Measurements from ENCODE around the gene VTCN1.
"Not testable (repeated sequence)": the region's sequence is repeated elsewhere in the genome, so short reads cannot be mapped to it uniquely, and the experiment has no call there.

The VTCN1 gene

DNA sequence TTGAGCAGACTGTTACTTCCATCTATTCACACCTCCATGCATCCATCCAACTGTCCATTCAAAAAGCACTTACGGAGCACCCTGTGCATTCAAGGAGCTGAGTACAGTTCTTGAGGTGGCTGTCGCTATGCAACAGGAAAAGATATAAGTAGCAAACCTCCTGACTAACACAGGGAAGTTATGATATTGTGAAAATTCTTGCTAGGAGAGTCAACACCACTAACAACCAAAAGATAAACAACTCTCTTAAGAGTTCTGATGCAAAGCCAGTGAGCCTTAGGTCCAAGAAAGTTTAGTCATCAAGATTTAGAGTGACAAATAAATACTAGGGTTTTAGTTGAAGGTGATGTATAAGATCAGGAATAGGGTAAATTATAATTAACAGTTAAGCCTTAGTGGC is 44.7 kb downstream of the VTCN1 start:
- no peaks in the 10 kb centered on the region for H3K27me3 ChIP-seq (ENCODE audit: low read depth, low read length)

DNA sequence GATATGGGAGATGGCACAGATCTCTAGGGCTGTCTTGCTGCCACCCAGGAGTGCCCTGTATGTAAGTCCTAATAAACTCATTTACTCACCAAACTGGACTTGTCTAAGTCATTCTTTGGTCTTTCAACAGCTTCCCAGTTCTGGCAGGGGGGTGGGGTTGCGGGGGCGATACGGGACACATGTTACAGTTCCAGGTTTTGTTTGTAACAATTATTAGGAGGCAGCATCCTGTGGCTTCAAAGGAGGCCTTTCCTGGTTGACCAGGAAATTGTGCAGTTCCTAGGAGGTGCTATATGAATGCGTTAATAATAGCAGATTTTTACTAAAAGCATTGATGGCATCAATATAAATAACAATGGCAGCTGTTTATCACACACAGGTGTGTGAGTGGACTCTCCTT is 46.5 kb downstream of the VTCN1 start:
- no peaks in the 10 kb centered on the region for H3K27me3 ChIP-seq (ENCODE audit: low read depth, low read length)
- H3K36me3 ChIP-seq (ENCODE audit: control insufficient read depth in 1 of 2, insufficient read depth in 2 of 2, low read length in 2 of 2), result no peaks in the 10 kb centered on the region
- no peaks in the 10 kb centered on the region for H3K9me3 ChIP-seq (ENCODE audit: control insufficient read depth in 1 of 2, low read length in 2 of 2)
- H3K27ac ChIP-seq (ENCODE audit: low read length), result no peak overlapping the region
- no peak overlapping the region for H3K4me3 ChIP-seq (ENCODE audit: low read depth in 1 of 2, low read length in 2 of 2)
- no peaks in the 10 kb centered on the region for H3K4me1 ChIP-seq (ENCODE audit: control insufficient read depth in 1 of 2, insufficient read depth in 2 of 2, low read length in 2 of 2)

More for the DNA sequence above, 44.7 kb downstream of the VTCN1 start:
- Histone ChIP-seq H3K4me3 (ENCODE audit: low read depth in 1 of 2, low read length in 2 of 2) (no peak overlapping the region), H3K36me3 (ENCODE audit: control insufficient read depth in 1 of 2, insufficient read depth in 2 of 2, low read length in 2 of 2) (no peaks in the 10 kb centered on the region), H3K4me1 (ENCODE audit: control insufficient read depth in 1 of 2, insufficient read depth in 2 of 2, low read length in 2 of 2) (no peaks in the 10 kb centered on the region), H3K9me3 (ENCODE audit: control insufficient read depth in 1 of 2, low read length in 2 of 2) (no peaks in the 10 kb centered on the region), H3K27ac (ENCODE audit: low read length) (no peak overlapping the region)

DNA sequence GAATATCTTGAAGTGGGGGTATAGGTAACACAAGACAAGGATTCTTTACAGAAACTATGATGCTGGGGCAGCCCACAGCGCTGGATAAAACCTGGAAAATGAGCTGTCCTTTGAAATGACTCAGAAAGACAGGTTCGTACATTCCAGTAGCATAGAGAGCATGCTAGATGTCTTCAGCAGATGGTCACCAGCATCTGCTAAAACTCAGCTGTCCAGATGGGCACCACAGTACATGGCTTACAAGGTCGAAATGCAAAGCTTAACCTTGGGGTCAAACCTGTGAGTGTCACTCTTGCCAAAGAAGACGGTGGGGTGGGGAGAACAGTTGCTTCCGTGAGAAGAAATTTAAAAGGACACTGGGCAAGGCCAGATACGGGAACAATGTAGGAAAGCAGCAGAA is 47.9 kb downstream of the VTCN1 start:
- Histone ChIP-seq H3K27ac (ENCODE audit: low read length) (no peak overlapping the region), H3K36me3 (ENCODE audit: control insufficient read depth in 1 of 2, insufficient read depth in 2 of 2, low read length in 2 of 2) (no peaks in the 10 kb centered on the region), H3K27me3 (ENCODE audit: low read depth, low read length) (no peaks in the 10 kb centered on the region), H3K4me1 (ENCODE audit: control insufficient read depth in 1 of 2, insufficient read depth in 2 of 2, low read length in 2 of 2) (no peaks in the 10 kb centered on the region), H3K9me3 (ENCODE audit: control insufficient read depth in 1 of 2, low read length in 2 of 2) (no peaks in the 10 kb centered on the region), H3K4me3 (ENCODE audit: low read depth in 1 of 2, low read length in 2 of 2) (no peak overlapping the region)

DNA sequence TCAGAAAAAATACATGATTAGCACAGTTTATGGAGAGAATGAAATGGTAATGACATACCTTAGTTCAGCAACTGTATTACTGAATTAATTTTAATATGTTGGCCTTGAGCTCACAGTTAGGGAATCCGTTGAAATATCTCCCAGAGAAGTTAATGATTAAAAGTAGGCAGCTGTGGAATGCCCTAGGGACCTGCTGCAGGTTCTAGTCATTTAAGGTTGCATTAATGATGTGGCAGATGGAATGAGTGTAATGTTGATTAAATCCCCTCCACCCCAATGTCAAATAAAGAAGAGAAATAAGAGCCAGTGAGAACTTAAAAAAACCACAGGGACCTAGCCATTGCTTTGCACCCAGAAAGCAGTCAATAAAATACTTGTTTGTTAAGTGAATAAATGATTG is 48.8 kb downstream of the VTCN1 start:
- Histone ChIP-seq H3K4me1 (ENCODE audit: control insufficient read depth in 1 of 2, insufficient read depth in 2 of 2, low read length in 2 of 2) (no peaks in the 10 kb centered on the region), H3K27me3 (ENCODE audit: low read depth, low read length) (no peaks in the 10 kb centered on the region), H3K4me3 (ENCODE audit: low read depth in 1 of 2, low read length in 2 of 2) (no peak overlapping the region), H3K27ac (ENCODE audit: low read length) (no peak overlapping the region), H3K9me3 (ENCODE audit: control insufficient read depth in 1 of 2, low read length in 2 of 2) (no peaks in the 10 kb centered on the region), H3K36me3 (ENCODE audit: control insufficient read depth in 1 of 2, insufficient read depth in 2 of 2, low read length in 2 of 2) (no peaks in the 10 kb centered on the region)

DNA sequence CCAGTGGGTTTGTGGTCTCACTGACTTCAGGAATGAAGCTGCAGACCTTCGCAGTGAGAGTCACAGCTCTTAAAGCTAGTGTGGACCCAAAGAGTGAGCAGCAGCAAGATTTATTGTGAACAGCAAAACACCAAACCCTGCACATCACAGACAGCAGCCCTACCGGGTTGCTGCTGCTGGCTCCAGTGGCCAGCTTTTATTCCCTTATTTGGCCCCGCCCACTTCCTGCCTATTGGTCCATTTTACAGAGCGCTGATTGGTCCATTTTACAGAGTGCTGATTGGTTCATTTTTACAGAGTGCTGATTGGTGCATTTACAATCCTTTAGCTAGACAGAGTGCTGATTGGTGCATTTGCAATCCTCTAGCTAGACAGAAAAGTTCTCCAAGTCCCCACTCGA is 59.4 kb downstream of the VTCN1 start:
- not testable (repeated sequence) for H3K27ac ChIP-seq (ENCODE audit: low read length); H3K4me3 ChIP-seq (ENCODE audit: low read depth in 1 of 2, low read length in 2 of 2); H3K36me3 ChIP-seq (ENCODE audit: control insufficient read depth in 1 of 2, insufficient read depth in 2 of 2, low read length in 2 of 2); H3K9me3 ChIP-seq (ENCODE audit: control insufficient read depth in 1 of 2, low read length in 2 of 2); H3K27me3 ChIP-seq (ENCODE audit: low read depth, low read length); H3K4me1 ChIP-seq (ENCODE audit: control insufficient read depth in 1 of 2, insufficient read depth in 2 of 2, low read length in 2 of 2)

DNA sequence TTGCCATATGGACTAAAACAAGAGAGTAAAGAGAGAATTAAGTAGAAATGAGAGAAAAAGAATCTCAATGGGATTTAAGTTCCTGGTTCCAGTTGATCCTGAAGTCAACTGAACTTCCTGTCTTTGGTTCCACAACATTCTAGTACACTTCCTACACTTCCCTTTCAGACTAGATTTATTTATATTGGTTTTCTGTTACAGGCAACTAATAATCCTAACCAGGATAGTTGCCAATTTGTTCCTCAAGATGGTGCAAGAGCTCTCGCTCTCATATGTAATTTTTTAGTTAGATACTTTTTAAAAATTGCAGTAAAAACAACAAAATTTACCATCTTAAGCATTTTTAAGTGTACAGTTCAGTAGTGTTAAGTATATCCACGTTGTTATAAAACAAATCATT is 60.4 kb downstream of the VTCN1 start:
- Histone ChIP-seq H3K9me3 (ENCODE audit: control insufficient read depth in 1 of 2, low read length in 2 of 2) (no peaks in the 10 kb centered on the region), H3K27me3 (ENCODE audit: low read depth, low read length) (no peaks in the 10 kb centered on the region), H3K36me3 (ENCODE audit: control insufficient read depth in 1 of 2, insufficient read depth in 2 of 2, low read length in 2 of 2) (no peaks in the 10 kb centered on the region), H3K27ac (ENCODE audit: low read length) (no peak overlapping the region), H3K4me3 (ENCODE audit: low read depth in 1 of 2, low read length in 2 of 2) (no peak overlapping the region), H3K4me1 (ENCODE audit: control insufficient read depth in 1 of 2, insufficient read depth in 2 of 2, low read length in 2 of 2) (no peaks in the 10 kb centered on the region)

DNA sequence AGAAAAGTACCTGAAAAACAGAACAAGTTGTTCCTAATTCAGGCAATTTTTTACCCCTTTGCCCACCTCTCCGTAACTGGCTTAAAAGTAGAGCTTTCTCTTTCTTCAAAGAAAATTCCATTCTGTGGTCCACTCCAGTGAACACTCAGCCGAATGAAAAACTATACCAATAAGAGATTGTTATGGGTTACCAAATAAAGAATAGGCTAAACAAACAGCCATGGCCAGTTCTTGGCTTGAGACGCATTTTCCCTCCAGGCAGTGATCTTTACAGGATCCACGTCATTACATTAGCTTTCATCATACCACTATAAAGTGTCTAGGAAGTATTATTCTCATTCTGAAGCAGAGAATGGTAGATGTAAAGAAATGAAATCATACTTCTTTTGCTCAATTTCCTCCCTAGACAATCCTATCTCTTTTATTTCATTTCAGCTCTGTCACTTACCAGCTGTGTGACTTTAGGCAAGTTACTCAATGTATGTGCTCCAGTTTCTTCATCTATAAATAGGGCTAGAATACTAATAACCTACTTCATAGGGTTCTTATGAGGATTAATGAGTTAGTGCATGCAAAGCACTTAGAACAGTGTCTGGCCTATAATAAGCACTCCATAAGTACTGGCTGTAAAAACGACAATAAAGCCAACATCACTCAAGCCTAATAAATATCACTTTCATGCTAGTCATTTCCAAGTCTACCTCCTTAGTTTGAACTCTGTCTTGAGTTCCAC is 62.7 kb downstream of the VTCN1 start:
- no peak overlapping the region for H3K27ac ChIP-seq (ENCODE audit: low read length)
- H3K9me3 ChIP-seq (ENCODE audit: control insufficient read depth in 1 of 2, low read length in 2 of 2), result no peaks in the 10 kb centered on the region
- no peaks in the 10 kb centered on the region for H3K27me3 ChIP-seq (ENCODE audit: low read depth, low read length)
- no peaks in the 10 kb centered on the region for H3K36me3 ChIP-seq (ENCODE audit: control insufficient read depth in 1 of 2, insufficient read depth in 2 of 2, low read length in 2 of 2)
- no peak overlapping the region for H3K4me3 ChIP-seq (ENCODE audit: low read depth in 1 of 2, low read length in 2 of 2)
- no peaks in the 10 kb centered on the region for H3K4me1 ChIP-seq (ENCODE audit: control insufficient read depth in 1 of 2, insufficient read depth in 2 of 2, low read length in 2 of 2)

DNA sequence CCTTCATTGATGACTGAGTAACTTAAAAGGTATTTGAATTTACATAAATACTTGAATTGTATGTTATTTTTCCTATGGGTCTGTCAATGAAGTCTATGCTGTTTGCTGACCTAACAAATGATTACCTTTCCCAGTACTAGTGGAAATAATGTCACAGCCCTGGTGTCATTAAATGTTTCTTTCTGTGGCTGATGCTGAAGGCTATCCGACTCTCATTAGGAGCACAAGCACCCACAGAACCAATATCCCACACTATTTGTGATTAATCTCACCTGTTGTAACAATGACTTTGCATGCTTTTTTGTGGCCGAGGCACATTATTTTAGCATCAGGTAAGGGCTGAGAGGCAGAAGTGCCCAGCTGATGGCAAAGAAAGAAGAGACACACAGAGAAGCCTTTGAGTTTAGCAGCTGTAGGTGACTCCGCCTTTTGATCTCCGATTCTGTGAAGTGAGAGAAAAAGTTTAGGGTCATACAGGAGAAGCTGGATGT is 63.3 kb downstream of the VTCN1 start:
- no peak overlapping the region for H3K27ac ChIP-seq (ENCODE audit: low read length)
- no peak overlapping the region for H3K4me3 ChIP-seq (ENCODE audit: low read depth in 1 of 2, low read length in 2 of 2)

DNA sequence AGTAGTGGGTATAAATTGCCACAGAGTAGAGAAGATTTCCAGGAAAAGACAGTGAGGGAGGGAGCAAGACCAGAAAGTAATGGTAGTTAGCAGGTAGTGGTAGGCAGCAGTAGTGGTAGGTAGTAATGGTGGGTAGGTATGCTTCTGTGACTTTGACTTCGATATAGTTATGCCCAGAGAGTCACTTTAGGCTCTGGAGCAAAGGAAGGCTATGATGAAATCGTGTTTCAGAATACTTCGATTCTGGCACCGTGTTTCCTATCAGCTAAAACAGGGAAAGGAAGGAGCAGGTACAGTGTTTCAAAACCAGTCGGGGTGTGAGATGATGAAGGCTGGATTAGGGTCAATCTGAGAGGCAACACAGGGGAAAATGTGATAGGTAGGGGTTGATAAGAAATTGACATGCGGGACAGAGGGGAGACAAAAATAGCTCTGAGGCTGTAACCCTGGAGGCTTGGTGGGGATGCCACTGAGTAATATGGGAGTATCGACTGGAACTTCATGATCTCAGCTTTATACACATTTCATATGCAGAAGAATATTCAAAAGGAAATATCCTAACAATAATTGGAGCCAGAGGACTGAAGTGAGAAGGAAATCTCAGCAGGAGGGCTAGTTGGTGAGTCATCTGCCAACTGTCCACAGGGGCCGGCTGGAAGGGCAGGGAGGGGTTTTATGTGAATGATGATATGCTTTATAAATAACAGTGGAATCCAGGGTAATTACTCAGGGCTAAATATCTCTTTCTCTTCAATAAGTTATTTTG is 64.0 kb downstream of the VTCN1 start:
- Histone ChIP-seq H3K27ac (ENCODE audit: low read length) (no peak overlapping the region), H3K4me1 (ENCODE audit: control insufficient read depth in 1 of 2, insufficient read depth in 2 of 2, low read length in 2 of 2) (no peaks in the 10 kb centered on the region), H3K27me3 (ENCODE audit: low read depth, low read length) (no peaks in the 10 kb centered on the region), H3K36me3 (ENCODE audit: control insufficient read depth in 1 of 2, insufficient read depth in 2 of 2, low read length in 2 of 2) (no peaks in the 10 kb centered on the region), H3K9me3 (ENCODE audit: control insufficient read depth in 1 of 2, low read length in 2 of 2) (no peaks in the 10 kb centered on the region), H3K4me3 (ENCODE audit: low read depth in 1 of 2, low read length in 2 of 2) (no peak overlapping the region)

More for the DNA sequence above, 63.3 kb downstream of the VTCN1 start:
- Histone ChIP-seq H3K4me1 (ENCODE audit: control insufficient read depth in 1 of 2, insufficient read depth in 2 of 2, low read length in 2 of 2) (no peaks in the 10 kb centered on the region), H3K9me3 (ENCODE audit: control insufficient read depth in 1 of 2, low read length in 2 of 2) (no peaks in the 10 kb centered on the region), H3K27me3 (ENCODE audit: low read depth, low read length) (no peaks in the 10 kb centered on the region), H3K36me3 (ENCODE audit: control insufficient read depth in 1 of 2, insufficient read depth in 2 of 2, low read length in 2 of 2) (no peaks in the 10 kb centered on the region)

DNA sequence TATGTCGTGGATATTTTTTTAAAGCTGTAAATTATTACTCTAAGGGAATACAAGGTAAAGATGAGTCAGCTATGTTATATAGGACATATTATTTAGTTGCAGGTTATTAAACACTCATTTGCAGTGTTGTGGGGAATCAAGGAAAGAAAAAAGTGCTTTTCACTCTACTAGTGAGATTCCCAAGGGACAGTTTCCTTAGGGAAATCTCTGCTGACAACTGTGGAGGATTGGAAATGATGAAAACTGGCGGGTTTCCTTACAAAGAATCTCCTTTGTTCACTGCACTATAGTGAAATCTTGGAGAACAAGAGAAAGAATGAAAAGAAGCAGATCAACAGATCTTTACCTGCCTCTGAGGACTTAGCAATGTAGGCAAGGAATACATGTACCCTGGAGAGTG is 64.7 kb downstream of the VTCN1 start:
- H3K9me3 ChIP-seq (ENCODE audit: control insufficient read depth in 1 of 2, low read length in 2 of 2), result no peaks in the 10 kb centered on the region
- H3K27me3 ChIP-seq (ENCODE audit: low read depth, low read length), result no peaks in the 10 kb centered on the region
- no peaks in the 10 kb centered on the region for H3K36me3 ChIP-seq (ENCODE audit: control insufficient read depth in 1 of 2, insufficient read depth in 2 of 2, low read length in 2 of 2)
- no peak overlapping the region for H3K27ac ChIP-seq (ENCODE audit: low read length)
- H3K4me1 ChIP-seq (ENCODE audit: control insufficient read depth in 1 of 2, insufficient read depth in 2 of 2, low read length in 2 of 2), result no peaks in the 10 kb centered on the region
- no peak overlapping the region for H3K4me3 ChIP-seq (ENCODE audit: low read depth in 1 of 2, low read length in 2 of 2)

DNA sequence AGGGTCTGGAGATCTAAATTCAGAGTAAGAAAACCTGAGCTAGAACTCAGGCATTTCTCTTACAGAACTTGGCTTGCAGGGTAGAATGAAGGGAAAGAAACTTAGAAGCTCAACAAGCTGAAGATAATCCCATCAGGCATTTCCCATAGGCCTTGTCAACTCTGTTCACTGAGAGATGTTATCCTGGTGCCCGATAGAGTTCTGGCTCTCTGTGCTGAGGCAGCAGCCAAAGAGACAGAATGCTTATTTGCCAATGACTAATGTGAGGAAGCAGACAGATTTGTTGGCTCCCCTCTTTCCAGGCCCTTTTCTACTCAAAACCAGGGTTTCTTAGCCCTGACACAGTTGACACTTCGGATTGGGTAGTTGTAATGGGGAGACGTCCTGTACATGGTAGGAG is 66.9 kb downstream of the VTCN1 start:
- Histone ChIP-seq H3K4me3 (ENCODE audit: low read depth in 1 of 2, low read length in 2 of 2) (no peak overlapping the region), H3K36me3 (ENCODE audit: control insufficient read depth in 1 of 2, insufficient read depth in 2 of 2, low read length in 2 of 2) (no peaks in the 10 kb centered on the region), H3K9me3 (ENCODE audit: control insufficient read depth in 1 of 2, low read length in 2 of 2) (no peaks in the 10 kb centered on the region), H3K27ac (ENCODE audit: low read length) (no peak overlapping the region), H3K4me1 (ENCODE audit: control insufficient read depth in 1 of 2, insufficient read depth in 2 of 2, low read length in 2 of 2) (no peaks in the 10 kb centered on the region), H3K27me3 (ENCODE audit: low read depth, low read length) (no peaks in the 10 kb centered on the region)
